ENCODE measurements around the gene CEACAM19. TPM values are rescaled to one million over a fixed set of nuclear protein-coding genes. Genes with fewer than 3 reads are reported as not detected.
A peak's percentile ranks its signal among the peaks of the same experiment; 100 is the strongest.

CEACAM19 gene
- polyA plus RNA-seq, 2 of the 4 experiments (the other 2 are of a cell fraction): 7.2 to 8.2 TPM

- 95% methylated on average over 7 of the region's 7 CpGs for WGBS (ENCODE audit: missing lambda C conversion rate)
- FAIRE-seq (no peak), DNase-seq (ENCODE audit: low read depth in 1 of 2, low spot score in 1 of 2) (no peak), ATAC-seq (no peak)
- no peak overlapping the region for H3K4me3 ChIP-seq
- no peaks in the 10 kb centered on the region for H3K9me3 ChIP-seq
- ChIA-PET CTCF (interaction anchor here (0.6 to 26.6 kb wide), 29 partner anchors 11 to 160 kb away, joined by 3 to 694 read pairs (median 11); partner anchors contain the start of genes BCAM, BCL3, CEACAM16 and NECTIN2), POLR2A (interaction anchor here (2.2 kb wide), 1 partner anchor 54 kb away, joined by 8 read pairs; no protein-coding TSS in a partner anchor)
- peaks cover 87% of the 10 kb centered on the region for H3K4me1 ChIP-seq
- H3K27ac ChIP-seq: peak overlapping the region; percentile 87 to 92; a peak in 5 of 6 replicates
- no peak overlapping the region for H3K4me2 ChIP-seq
- TF ChIP-seq PBX3 (IDR thresholded peaks at IDR 0.05): no peak
- no peak for TF ChIP-seq CHD4 (IDR thresholded peaks at IDR 0.05; ENCODE audit: borderline replicate concordance)
- no peak for TF ChIP-seq TP53 (CRISPR knock-in tag; IDR thresholded peaks at IDR 0.05)
- no peak for TF ChIP-seq MAFK (IDR thresholded peaks at IDR 0.05; ENCODE audit: partially characterized antibody)
- no peak for TF ChIP-seq MAZ (IDR thresholded peaks at IDR 0.05; ENCODE audit: borderline replicate concordance, low read depth, low read length)
- TF ChIP-seq RFX5 (IDR thresholded peaks at IDR 0.05): no peak
- TF ChIP-seq HEYL (CRISPR knock-in tag; IDR thresholded peaks at IDR 0.05): no peak
- no peak for TF ChIP-seq HOXB5 (CRISPR knock-in tag; IDR thresholded peaks at IDR 0.05)
- no peak for TF ChIP-seq HDAC2 (IDR thresholded peaks at IDR 0.05)
- no peak for TF ChIP-seq HES2 (IDR thresholded peaks at IDR 0.05)
- no peak for TF ChIP-seq GATA3 (IDR thresholded peaks at IDR 0.05; ENCODE audit: borderline replicate concordance)
- TF ChIP-seq EHMT2 (IDR thresholded peaks at IDR 0.05; ENCODE audit: low read depth): no peak
- no peak for TF ChIP-seq CEBPB (IDR thresholded peaks at IDR 0.05)
- TF ChIP-seq E2F6 (IDR thresholded peaks at IDR 0.05; ENCODE audit: borderline replicate concordance, low read depth): no peak
Observed at GRCh38 chr19:44687888-44688287, 16.6 kb downstream of the CEACAM19 start.

- FAIRE-seq (peak; percentile 76), DNase-seq (ENCODE audit: low read depth in 1 of 2, low spot score in 1 of 2) (peak; percentile 66 to 95), ATAC-seq (peak; percentile 59 to 72)
- ChIA-PET CTCF (interaction anchor here (0.6 to 26.6 kb wide), 46 partner anchors 8 to 423 kb away, joined by 3 to 694 read pairs (median 6); partner anchors contain the start of genes BCAM, BCL3, CEACAM16 and NECTIN2), POLR2A (interaction anchor here (0.7 to 4.0 kb wide), 6 partner anchors 29 to 119 kb away, joined by 3 to 27 read pairs (median 6); partner anchors contain the start of gene BCAM)
- Histone ChIP-seq H3K4me2 (peak overlapping the region; percentile 47), H3K27ac (peak overlapping the region; percentile 87 to 92), H3K4me3 (no peak overlapping the region), H3K9me3 (no peaks in the 10 kb centered on the region), H3K4me1 (peaks cover 84% of the 10 kb centered on the region)
- WGBS (ENCODE audit: missing lambda C conversion rate): 41% methylated on average over 11 of the region's 11 CpGs
- TF ChIP-seq KDM1A (IDR thresholded peaks at IDR 0.05; ENCODE audit: low read depth): peak; percentile 60; the same call in 1 of the 2 replicates
- TF ChIP-seq CTCF (IDR thresholded peaks at IDR 0.05): peak; percentile 99
- no peak for TF ChIP-seq RARB (CRISPR knock-in tag; IDR thresholded peaks at IDR 0.05)
- peak; percentile 99 to 100 for TF ChIP-seq RAD21 (conservative IDR thresholded peaks at IDR 0.05 in 1 of 2, IDR thresholded peaks at IDR 0.05 in 1 of 2)
- peak; percentile 31; the same call in 1 of the 2 replicates for TF ChIP-seq MAX (IDR thresholded peaks at IDR 0.05)
- TF ChIP-seq E2F6 (IDR thresholded peaks at IDR 0.05; ENCODE audit: borderline replicate concordance, low read depth): 0 out of 2 replicates have a peak, but pooled peaks have one; percentile 2
- no peak for TF ChIP-seq TFCP2L1 (CRISPR knock-in tag; IDR thresholded peaks at IDR 0.05)
- no peak for TF ChIP-seq HES2 (IDR thresholded peaks at IDR 0.05)
- TF ChIP-seq MAZ (IDR thresholded peaks at IDR 0.05; ENCODE audit: borderline replicate concordance, low read depth, low read length): peak; percentile 71; the same call in 1 of the 2 replicates
- peak; percentile 98 for TF ChIP-seq ZFP36 (IDR thresholded peaks at IDR 0.05; ENCODE audit: borderline replicate concordance, partially characterized antibody)
- peak; percentile 99 for TF ChIP-seq SMC3 (IDR thresholded peaks at IDR 0.05)
- TF ChIP-seq CEBPB (IDR thresholded peaks at IDR 0.05): peak in 1 of 2 experiments; percentile 17; a peak in 1 of 4 replicates
- no peak for TF ChIP-seq NFE2L2 (conservative IDR thresholded peaks at IDR 0.05; ENCODE audit: low read length)
Observed at GRCh38 chr19:44689290-44690130, 18.2 kb downstream of the CEACAM19 start.

Data from A549 (cell line).